ENCODE measurements around the gene GRM4.

The GRM4 gene

DNA sequence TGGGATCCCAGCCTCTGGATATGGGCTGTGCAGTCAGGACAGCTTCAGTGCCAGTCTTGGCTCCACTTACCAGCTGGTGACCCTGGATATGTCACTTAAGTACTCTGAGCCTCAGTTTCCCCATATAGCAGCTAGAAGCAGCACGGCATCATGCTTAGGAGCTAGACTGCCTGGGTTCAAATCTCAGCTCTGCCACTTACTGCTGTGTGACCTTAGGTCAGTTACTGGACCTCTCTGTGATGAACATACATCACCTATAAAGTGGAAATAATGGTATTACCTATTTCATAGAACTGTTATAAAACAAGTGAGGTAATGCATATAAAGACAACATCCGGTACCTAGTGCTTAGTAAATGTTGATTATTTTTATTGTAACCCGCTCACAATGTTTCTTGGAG lies 83.7 kb downstream of the GRM4 start:
- H3K36me3 ChIP-seq (ENCODE audit: low read length), result no peaks in the 10 kb centered on the region
- H3K9me2 ChIP-seq (replicated peaks; ENCODE audit: insufficient read depth, low read length), result no peaks in the 10 kb centered on the region
- TF ChIP-seq, protein P1, sequence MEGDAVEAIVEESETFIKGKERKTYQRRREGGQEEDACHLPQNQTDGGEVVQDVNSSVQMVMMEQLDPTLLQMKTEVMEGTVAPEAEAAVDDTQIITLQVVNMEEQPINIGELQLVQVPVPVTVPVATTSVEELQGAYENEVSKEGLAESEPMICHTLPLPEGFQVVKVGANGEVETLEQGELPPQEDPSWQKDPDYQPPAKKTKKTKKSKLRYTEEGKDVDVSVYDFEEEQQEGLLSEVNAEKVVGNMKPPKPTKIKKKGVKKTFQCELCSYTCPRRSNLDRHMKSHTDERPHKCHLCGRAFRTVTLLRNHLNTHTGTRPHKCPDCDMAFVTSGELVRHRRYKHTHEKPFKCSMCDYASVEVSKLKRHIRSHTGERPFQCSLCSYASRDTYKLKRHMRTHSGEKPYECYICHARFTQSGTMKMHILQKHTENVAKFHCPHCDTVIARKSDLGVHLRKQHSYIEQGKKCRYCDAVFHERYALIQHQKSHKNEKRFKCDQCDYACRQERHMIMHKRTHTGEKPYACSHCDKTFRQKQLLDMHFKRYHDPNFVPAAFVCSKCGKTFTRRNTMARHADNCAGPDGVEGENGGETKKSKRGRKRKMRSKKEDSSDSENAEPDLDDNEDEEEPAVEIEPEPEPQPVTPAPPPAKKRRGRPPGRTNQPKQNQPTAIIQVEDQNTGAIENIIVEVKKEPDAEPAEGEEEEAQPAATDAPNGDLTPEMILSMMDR (IDR thresholded peaks at IDR 0.05; ENCODE audit: insufficient read depth, low read length, poor library complexity, severe bottlenecking), result no peak
- TF ChIP-seq EZH2phosphoT487 (conservative IDR thresholded peaks at IDR 0.05; ENCODE audit: low read length), result no peak
- H3K79me2 ChIP-seq (ENCODE audit: insufficient read depth, low read length), result no peaks in the 10 kb centered on the region
- H3K9me3 ChIP-seq (ENCODE audit: insufficient read depth, low read length), result no peaks in the 10 kb centered on the region
- no peaks in the 10 kb centered on the region for H4K20me1 ChIP-seq (ENCODE audit: low read depth, low read length)
- no peak overlapping the region for H3K9ac ChIP-seq (ENCODE audit: low read length)
- no peak overlapping the region for H3K4me2 ChIP-seq (ENCODE audit: low read depth, low read length, poor library complexity, severe bottlenecking)
- H3K27ac ChIP-seq (ENCODE audit: low read depth, low read length), result no peak overlapping the region
- H3F3A ChIP-seq (ENCODE audit: insufficient read depth), result no peaks in the 10 kb centered on the region
- no peak overlapping the region for H2AFZ ChIP-seq (ENCODE audit: low read depth, low read length, severe bottlenecking)
- H3K4me3 ChIP-seq (ENCODE audit: insufficient read depth, low read length, poor library complexity, severe bottlenecking), result no peak overlapping the region
- H3K27me3 ChIP-seq (ENCODE audit: low read length), result no peaks in the 10 kb centered on the region

DNA sequence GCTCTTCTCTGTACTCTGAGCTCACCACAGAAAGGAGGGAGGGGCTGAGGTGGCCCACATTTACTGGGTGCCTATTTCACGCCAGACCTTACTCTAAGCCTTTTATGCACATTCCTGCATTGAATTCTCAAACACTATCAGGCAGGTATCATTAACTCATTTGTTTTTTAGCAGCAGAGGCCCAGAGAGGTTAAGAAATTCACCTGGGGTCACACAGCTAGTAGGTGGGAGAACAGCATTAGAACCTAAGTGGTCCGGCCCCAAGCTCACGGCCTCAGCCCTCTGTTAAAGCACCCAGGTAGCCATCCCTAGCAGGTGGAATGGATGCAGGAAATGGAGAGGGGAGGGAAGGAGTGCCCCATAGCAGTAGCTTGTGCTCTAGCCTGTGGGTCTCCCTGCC lies 84.5 kb downstream of the GRM4 start:
- TF ChIP-seq EZH2phosphoT487 (conservative IDR thresholded peaks at IDR 0.05; ENCODE audit: low read length), result no peak
- TF ChIP-seq, protein P1 (IDR thresholded peaks at IDR 0.05; ENCODE audit: insufficient read depth, low read length, poor library complexity, severe bottlenecking), result no peak
- H3K9ac ChIP-seq (ENCODE audit: low read length), result no peak overlapping the region
- H2AFZ ChIP-seq (ENCODE audit: low read depth, low read length, severe bottlenecking), result no peak overlapping the region
- H4K20me1 ChIP-seq (ENCODE audit: low read depth, low read length), result no peaks in the 10 kb centered on the region
- H3K9me3 ChIP-seq (ENCODE audit: insufficient read depth, low read length), result no peaks in the 10 kb centered on the region
- no peaks in the 10 kb centered on the region for H3K79me2 ChIP-seq (ENCODE audit: insufficient read depth, low read length)
- H3K9me2 ChIP-seq (replicated peaks; ENCODE audit: insufficient read depth, low read length), result no peaks in the 10 kb centered on the region
- no peak overlapping the region for H3K27ac ChIP-seq (ENCODE audit: low read depth, low read length)
- H3K4me2 ChIP-seq (ENCODE audit: low read depth, low read length, poor library complexity, severe bottlenecking), result no peak overlapping the region
- no peaks in the 10 kb centered on the region for H3F3A ChIP-seq (ENCODE audit: insufficient read depth)
- H3K27me3 ChIP-seq (ENCODE audit: low read length), result no peaks in the 10 kb centered on the region
- no peaks in the 10 kb centered on the region for H3K36me3 ChIP-seq (ENCODE audit: low read length)
- H3K4me3 ChIP-seq (ENCODE audit: insufficient read depth, low read length, poor library complexity, severe bottlenecking), result no peak overlapping the region

DNA sequence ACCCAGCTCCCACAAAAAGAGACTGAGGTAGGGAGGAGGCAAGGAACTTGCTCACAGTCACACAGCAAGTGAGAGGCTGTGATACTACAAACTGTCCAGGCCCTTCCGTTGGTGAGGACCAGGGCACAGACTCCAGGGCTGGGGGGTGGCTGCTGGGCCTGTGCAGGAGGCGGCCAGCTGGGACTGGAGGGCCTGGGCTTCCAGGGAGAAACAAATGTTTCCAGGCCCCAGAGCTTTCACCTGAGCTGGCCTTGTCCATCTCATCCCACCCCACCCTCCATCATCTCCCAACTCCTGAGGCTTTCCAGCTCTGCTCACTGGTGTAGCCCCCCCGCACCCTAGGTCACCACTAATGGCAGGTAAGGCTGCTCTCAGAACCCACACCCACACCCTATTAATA lies 86.0 kb downstream of the GRM4 start:
- no peak overlapping the region for H3K4me2 ChIP-seq (ENCODE audit: low read depth, low read length, poor library complexity, severe bottlenecking)
- no peak overlapping the region for H3K9ac ChIP-seq (ENCODE audit: low read length)

More for the DNA sequence above, 86.0 kb downstream of the GRM4 start:
- no peaks in the 10 kb centered on the region for H3F3A ChIP-seq (ENCODE audit: insufficient read depth)
- no peaks in the 10 kb centered on the region for H3K27me3 ChIP-seq (ENCODE audit: low read length)
- no peaks in the 10 kb centered on the region for H3K79me2 ChIP-seq (ENCODE audit: insufficient read depth, low read length)
- no peak overlapping the region for H3K4me3 ChIP-seq (ENCODE audit: insufficient read depth, low read length, poor library complexity, severe bottlenecking)
- H2AFZ ChIP-seq (ENCODE audit: low read depth, low read length, severe bottlenecking), result no peak overlapping the region
- no peaks in the 10 kb centered on the region for H3K9me2 ChIP-seq (replicated peaks; ENCODE audit: insufficient read depth, low read length)
- no peak for TF ChIP-seq EZH2phosphoT487 (conservative IDR thresholded peaks at IDR 0.05; ENCODE audit: low read length)
- TF ChIP-seq, protein P1 (IDR thresholded peaks at IDR 0.05; ENCODE audit: insufficient read depth, low read length, poor library complexity, severe bottlenecking), result no peak
- H3K9me3 ChIP-seq (ENCODE audit: insufficient read depth, low read length), result no peaks in the 10 kb centered on the region
- no peaks in the 10 kb centered on the region for H4K20me1 ChIP-seq (ENCODE audit: low read depth, low read length)
- H3K36me3 ChIP-seq (ENCODE audit: low read length), result no peaks in the 10 kb centered on the region
- H3K27ac ChIP-seq (ENCODE audit: low read depth, low read length), result no peak overlapping the region

Data from SU-DHL-6 (cell line).